ENCODE data around the gene PKD2L1.

The PKD2L1 gene

DNA sequence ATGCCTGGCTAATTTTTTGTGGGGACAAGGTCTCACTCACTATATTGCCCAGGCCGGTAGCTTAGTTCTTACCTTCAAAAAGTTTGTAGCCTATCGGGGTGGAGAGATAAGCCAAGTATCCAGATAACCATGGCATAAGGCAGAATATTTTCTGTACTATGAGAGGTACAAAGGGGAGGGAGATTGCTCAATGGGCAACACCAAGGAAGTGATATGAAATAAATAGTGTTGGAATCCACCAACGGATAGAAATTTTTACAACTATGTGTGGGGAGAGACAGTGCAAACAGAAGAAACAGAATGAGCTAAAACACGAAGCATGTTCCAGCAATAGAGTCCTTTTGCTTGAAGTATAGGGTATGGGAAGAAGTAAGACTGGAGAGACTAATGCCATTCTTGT, 25.1 kb upstream of the PKD2L1 start:
- DNase-seq, result no peak

DNA sequence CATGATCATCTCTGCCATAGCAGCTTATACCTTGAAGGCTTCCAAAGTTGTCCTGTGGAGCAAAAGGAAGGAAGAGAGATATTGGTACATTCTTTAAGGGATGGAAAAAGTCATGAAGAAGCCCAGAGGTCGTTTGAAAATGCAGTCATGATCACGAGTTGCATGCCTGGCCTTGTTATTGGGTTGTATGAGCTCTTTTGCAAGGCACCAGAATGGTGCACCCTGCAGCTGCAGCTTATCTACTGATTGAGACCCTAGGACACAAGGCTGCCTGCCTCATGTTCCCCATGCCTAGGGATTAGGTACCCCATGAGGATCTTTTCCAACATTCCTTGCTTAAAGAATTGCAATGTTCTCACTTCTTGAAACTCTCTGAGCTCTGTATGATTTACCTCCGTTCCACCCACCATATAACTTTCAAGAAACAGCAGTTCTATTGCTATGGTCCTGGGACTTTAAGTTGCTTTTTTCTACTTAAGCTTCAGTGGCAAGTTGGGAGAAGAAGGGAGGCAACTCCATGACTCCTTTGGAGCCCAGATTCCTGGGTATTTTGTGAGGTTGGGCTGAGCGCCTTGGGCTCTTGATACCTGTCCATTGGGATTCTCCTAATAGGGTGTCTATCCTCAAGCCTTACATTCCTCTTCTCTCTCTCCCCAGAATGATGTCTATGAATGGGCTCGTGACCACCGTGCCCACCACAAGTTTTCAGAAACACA, 23.9 kb upstream of the PKD2L1 start:
- DNase-seq, result no peak

DNA sequence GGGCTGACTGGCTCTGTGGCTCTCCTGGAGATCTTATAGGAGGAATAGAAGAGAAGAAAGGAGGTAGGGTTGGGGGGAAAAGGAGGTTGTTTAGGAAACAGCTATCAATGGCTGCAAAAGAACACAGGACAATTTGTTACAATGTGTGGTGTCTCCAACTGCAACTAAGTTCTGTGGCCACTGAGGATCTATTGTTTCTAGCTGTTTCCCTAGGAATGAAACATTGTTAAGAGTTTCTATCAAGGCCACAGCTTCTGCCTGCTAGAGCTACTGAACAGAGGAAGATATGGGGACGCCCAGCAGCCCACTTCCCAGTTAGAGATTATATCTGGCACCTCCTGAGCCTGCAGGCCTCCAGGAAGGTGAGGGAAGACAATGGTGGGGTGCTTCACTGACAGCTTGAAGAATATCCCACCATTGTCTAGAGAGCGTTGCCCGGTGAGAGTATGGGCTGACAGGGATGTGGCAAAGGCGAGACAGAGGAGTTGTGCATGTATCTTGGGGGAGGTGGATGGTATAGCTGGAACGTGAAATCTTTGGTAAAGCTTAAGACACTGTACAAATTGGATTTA, 21.0 kb upstream of the PKD2L1 start:
- DNase-seq, result no peak

DNA sequence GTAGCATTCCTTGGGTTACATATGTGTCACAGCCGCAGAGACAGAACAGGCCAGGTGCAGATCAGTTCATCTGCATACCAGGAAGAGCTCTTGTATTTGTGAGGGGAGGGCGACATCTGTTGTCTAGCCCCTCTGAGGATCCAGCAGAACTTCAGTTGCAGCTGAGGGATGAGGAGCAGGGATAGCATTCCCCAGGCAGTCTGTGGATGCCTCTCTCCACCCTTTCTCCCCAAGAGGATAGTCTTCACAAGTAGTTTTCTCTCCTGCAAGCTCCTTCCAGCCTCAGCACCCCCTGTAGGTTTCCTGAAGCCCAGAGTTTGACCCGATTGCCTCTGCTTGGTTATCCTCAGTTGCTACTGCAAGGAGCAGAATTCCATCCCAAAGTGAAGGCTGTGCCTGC, 19.6 kb upstream of the PKD2L1 start:
- DNase-seq, result no peak

DNA sequence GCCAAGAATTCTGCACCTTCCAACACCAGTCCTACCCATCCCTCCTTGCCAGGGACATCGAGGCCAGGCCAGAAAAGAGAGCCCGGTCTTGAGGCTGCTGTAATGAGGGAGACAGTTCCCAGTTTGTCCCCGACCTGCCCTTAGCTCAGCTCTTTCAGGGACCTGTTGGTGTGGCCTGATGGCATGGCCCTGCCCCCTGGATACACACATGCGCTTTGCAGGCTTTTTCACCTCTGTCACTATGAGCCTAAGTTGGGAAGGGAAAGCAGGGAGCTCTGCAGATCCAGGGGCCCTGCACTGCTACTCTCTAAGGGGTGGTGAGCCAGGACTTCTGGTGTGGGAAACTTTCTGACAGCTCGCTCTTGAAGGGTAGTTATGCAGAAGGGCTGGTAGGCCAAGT, 19.1 kb upstream of the PKD2L1 start:
- DNase-seq, result no peak

DNA sequence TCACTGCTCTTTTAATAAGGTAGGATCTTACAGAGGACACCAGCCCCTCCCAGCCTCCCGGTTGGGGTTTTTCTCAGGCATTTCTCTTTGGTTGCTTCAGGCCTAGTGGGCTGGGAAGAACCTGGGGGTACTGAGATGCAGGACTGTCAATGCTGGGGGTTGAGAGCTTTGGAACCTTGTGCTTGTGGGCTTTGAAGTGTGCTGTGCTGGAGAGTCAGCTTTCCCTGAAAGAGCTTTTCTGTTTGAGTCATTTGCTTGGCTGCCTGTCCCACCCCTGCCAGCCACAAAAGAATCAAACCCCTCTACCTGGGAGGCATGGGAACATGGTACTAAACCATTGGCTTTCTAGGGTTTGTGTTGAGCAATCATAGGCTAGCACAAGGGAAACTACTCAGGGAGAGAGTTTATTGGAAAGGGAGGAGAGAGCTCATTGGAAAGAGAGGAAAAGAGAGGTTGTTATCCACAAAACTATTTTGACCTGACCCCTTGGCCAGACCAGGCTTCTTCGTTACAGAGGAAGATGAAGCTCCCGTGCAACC, 18.4 kb upstream of the PKD2L1 start:
- no peak for DNase-seq

DNA sequence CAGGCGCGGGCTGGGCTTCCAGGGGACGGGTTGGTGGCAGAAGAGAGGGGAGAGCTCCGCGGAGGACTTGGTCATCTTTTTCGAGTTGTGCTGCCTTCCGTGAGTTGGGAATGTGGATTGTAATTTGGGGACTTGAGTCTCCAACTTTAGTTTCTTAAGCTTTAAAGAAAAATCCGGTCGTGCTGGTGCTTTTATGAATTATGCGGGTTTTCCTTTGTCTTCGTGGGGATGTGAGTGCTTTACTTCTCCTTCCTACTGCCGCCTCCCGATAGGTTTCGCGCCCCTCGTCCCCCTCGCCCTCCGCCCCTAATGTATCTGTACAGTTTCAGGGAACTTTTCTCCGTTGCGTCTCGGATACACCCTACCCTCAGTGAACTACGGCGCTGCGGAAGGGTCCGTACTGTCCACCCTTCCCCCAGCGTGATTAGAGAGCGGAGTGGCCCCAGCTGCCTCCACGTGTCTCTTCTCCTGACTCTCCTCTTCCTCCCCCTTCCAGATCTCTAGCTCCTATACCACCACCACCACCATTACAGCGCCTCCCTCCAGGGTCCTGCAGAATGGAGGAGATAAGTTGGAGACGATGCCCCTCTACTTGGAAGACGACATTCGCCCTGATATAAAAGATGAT, 17.7 kb upstream of the PKD2L1 start:
- no peak for DNase-seq

DNA sequence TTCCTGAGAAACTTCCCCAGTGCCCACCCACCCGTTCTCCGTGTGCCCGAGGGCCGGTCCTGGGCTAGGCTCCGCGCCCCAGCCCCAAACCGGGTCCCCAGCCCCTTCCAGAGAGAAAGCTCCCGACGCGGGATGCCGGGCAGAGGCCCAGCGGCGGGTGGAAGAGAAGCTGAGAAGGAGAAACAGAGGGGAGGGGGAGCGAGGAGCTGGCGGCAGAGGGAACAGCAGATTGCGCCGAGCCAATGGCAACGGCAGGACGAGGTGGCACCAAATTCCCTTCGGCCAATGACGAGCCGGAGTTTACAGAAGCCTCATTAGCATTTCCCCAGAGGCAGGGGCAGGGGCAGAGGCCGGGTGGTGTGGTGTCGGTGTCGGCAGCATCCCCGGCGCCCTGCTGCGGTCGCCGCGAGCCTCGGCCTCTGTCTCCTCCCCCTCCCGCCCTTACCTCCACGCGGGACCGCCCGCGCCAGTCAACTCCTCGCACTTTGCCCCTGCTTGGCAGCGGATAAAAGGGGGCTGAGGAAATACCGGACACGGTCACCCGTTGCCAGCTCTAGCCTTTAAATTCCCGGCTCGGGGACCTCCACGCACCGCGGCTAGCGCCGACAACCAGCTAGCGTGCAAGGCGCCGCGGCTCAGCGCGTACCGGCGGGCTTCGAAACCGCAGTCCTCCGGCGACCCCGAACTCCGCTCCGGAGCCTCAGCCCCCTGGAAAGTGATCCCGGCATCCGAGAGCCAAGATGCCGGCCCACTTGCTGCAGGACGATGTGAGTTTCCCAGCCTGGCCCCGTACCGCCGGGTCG, 16.9 kb upstream of the PKD2L1 start, which contains the start of gene SCD:
Gene SCD (plus strand): TSS at position 469 of the 803 bp plus-strand sequence. CDS start 272 bp downstream, at position 741.
- peak; percentile 75 for DNase-seq

DNA sequence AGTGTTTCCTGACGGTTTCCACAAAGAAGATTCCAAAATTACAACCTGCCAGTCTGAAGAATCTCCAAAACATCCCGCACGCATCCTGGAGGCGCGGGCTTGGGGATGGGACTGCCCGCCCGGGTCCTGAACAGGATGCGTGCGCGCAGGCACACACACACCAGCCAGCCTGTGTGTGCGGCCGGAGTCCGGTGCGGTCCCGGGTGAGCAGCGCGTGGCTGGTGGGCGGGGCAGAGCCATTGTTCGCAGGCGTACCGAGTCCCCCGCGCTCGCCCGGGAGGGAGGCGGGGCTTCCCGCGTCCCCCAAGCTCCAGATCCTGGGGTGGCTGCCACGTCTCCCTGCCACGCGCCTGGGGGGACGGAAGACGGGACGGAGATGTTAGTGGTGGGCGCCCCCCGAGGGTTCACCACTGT, 16.3 kb upstream of the PKD2L1 start:
- DNase-seq, result peak; percentile 65

DNA sequence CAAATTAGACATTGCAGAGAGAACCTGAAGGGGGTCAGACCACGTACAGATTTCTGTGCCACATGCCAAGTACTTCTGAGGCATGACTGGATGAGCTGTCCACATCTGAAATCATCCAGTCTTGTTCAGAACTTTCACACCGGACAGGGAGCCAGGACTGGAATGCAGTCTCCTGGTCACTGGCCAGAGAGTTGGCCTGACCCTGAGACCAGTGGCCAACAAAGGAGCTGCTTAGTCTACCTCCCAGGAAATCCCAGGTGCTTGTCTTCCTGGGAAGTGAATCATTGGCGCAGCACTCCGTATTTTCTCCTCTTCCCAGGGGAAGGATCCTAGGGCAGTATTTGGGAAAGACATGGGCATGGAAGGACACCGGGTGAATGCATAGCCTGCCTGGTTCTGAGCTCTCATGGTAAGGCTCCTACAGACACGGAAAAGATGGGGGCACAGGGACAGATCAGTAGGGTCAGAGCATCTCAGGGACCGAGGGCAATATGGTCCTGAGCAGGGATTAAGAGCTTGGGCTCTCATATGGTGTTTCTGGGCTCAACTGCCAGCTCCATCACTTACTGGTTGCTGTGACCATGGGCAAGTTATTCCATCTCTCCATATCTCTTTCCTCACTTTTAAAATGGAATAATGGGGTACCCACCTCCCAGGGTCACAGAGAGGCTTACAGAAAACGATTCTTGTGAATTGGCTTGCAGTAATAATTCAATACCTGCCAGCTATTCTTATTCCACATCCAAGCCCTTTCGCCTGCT, 15.7 kb upstream of the PKD2L1 start:
- no peak for DNase-seq

DNA sequence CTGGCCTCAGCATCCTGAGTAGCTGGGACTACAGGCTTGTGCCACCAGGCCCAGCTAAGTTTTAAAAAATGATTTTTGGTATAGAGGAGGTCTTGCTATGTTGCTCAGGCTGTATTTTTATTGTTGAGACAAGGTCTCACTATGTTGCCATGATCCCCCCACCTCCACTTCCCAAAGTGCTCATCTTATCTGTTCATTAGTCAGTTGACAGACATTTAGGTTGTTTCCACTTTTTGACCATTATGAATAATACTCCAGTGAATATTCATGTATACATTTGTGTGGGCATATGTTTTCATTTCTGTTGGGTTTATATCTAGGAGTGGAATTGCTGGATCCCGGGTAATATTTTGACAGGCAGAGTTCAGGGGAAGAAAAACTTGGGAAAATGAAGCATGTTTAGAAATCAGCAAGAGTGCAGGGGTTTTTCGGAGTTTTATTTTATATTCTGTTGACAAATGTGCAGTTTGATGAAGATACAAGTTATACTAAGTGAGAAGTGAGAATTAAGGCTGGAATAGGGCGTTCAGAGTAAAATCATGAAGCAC, 14.3 kb upstream of the PKD2L1 start:
- DNase-seq, result no peak

DNA sequence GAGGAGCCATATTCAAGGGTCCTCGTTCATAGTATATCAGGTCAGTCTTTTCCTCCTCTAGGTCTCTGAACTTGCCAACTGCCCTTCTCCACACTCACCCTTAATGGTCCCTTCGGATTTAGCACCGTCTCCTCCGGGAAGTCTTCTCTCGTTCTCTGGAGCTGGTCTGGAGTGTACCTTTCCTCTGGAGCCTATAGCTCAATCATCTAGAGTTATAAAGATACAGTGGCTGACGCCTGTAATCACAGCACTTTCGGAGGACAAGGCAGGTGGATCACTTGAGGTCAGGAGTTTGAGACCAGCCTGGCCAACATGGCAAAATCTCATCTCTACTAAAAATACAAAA, 12.6 kb upstream of the PKD2L1 start:
- DNase-seq, result no peak

DNA sequence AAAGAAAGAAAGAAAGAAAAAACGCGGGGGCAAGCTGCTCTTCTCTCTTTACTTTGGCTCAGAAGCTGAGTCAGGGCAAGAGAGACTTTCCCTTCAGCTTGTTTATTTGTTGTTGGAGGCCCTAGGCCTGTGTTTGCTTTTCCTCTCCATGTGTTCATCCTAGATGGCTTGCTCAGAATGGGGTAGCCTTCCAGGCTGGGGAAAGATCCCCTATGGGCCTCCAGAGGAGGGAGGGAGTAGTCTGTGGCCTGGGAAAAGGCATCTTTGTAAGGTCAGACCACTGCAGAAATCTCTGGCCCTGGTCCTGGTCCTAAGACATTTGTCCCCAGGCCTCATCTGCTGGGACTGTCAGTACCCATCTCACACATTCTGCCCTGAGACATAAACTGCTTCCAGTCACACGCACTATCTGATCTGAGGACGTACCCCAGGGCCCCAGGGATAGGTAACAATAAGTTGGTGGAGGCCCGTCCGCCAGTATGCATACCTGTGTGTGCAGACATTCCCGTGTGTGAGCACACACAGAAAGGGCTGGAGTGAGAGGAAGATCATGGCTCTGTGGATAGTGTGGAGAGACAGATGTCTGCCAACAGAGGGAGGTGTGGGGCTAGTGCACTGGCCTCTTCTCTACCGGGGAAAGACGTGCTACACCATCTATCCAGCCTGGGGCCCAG, 12.1 kb upstream of the PKD2L1 start:
- peak; percentile 38 for DNase-seq

DNA sequence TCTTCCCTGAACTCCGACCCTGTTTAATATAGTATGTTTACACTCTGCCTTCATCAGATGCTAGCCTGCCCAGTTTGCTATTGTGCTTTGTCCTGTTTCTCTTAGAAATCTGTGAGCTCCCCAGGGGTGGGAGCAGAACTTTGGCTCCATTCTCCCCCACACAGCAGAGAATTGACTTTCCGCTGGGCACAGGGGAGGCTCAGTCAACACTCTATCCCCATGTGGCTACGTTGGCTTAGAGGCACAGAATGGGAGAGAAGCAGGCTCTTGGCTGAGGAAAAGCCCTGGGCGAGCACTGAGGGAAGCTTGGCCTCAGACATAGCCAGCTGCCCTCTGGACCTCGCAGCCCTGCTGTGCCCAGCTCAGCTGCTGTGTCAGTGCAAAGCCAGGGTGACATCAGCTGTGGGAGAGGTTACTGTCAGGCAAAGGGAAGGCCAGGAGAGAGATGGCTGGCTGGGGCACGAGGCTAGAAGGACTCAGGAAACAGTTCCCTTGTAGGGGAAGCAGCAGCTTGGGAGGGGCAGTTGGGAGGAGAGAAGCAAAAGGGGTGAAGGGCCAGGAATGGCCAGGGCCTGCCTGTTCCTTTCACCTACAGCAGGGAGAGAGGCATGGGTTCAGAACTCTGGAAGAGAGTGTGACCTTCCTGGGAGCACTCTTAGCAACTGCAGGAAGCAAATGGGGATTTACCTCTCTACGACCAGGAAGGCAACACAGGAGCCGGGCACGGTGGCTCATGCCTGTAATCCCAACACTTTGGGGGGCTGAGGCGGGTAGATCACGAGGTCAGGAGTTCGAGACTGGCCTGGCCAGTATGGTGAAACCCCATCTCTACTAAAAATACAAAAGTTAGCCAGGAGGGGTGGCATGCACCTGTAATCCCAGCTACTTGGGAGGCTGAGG, 11.2 kb upstream of the PKD2L1 start:
- no peak for DNase-seq

DNA sequence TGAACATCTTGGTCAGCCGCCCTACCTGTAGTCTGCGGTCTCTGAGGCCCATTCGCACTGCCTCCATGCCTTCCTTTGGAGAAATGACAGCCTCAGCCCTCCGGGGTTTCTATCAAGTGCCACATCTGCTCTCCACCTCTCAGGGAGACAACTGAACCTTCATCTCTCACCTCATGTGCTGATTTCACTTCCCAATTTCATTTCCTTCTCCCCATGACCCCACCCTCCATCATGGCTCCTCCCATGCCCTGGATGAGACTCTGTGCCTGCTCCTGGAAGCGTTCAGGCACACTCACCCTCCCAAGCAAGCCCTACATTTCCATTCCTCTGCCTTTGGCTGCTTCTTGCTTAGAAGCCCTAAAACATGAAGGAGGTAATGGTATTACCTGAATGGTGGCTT, 9.2 kb upstream of the PKD2L1 start:
- DNase-seq, result no peak

DNA sequence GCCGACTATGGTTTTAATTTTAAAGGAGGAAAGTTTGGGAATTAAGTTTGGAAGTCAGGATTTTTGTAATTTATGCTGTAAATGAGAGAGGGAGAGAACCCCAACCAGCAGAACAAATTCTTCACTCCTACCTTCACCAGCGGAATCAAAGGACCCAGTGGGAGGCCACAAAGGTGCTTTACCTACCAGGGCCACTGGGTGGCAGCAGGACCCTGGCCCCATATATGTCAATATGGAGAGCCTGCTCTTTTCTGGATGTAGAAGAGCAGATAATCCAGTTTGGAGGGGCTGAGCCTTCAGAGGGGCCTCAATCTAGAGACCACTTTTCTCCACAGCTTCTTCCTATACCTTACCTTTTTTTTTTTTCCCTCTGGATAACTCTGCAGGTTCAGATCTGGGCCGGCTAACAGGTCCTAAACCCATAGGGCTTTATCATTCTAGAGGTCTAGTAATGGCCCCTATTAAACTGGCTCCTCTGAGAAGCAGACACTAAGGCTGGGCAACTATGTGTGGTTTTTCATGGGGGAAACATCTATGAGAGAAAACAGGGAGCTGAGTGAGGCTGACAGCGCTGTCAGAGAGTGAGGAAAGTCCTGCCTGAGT, 8.5 kb upstream of the PKD2L1 start:
- peak; percentile 80 for DNase-seq

DNA sequence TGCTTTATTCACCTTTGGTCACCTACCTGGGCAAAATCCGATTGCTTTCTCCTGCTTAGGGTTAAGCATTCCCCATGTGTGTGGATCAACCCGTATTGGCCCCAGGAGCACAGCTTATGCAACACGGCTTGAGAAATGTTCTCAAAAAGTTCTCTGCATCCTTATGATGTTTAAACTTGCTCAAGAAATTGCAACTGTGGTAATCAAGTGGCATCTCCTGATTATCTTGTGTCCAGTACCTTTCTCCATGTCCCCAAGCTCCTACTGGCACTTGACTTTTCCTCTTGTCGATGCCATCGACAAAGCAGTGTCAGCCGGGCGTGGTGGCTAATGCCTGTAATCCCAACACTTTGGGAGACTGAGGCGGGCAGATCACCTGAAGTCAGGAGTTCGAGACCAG, 4.7 kb upstream of the PKD2L1 start:
- no peak for DNase-seq

DNA sequence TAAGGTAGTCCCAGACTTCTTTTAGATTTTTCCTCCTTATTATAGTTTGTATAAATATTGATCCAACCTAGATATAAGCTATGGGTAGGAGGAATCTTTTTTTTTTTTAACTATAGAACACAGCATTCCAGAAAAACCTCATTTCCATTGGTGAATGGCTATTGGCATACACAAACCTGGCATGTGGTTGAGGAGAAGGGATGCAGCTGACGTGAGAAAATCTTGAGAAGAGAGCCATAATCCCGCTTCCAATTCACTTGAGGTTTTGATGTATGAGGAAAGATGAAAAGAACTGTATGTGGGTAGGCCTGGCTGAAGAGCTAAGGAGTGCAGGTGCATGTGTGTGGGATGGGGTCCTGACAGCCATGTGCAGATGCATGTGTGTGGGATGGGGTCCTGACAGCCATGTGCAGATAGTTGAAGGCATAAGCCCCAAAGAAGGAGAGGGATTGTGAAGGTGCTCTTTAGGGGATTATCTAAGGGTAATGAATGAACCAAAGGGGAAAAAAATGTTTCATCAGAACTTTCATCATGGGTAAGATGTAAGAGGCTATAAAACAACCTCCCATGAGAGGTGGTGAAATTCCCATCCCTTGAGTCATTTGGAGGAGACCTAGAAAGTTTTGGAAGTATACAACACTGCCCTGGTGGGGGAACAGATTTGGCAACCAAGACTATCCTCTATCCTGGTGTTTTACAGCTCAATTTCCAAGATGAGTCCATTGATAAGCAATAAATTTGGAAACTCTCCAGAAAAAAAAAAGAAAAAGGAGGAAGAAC, 3.8 kb upstream of the PKD2L1 start:
- DNase-seq, result no peak

DNA sequence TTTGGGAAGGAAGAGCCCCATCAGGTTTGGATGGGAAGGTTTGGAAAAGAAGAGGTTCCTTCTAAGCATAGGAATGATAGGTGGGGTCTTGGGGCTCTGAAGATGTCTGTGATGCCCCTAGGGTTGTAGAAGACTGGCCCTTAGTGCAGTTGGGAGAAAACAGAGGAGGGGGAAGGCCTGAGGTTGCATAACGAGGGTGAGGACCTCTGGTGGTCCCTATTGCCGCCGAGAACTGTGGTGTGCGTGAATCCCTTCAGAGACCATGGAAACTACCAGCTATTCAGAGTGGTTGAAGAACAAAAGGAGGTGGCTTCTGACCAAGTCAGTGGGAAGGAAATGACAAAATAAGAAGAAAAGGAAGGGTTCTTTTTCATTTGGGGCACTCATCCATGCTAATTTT, 3.1 kb upstream of the PKD2L1 start:
- DNase-seq, result no peak
